Psoas muscle (tissue), 8 donors: ENCODE data around the gene BOK. TPM values are rescaled to one million over a fixed set of nuclear protein-coding genes. Genes with fewer than 3 reads are reported as not detected.

Experiments
- ATAC-seq, 4 donors: fragments of 200-7000 bp; cut with Tn5 transposase; one replicate each; pipeline ENCODE4 v1.9.1; 2020; ENCODE audit warnings: moderate library complexity in 3 of 4, mild to moderate bottlenecking in 2 of 4
- DNase-seq, 2 donors: peaks; one replicate each; pipeline ENCODE4 v3.0.0-alpha.2; 2020
- H3K27ac ChIP-seq: fragments of 200-600 bp; one replicate; pipeline ENCODE4 v1.8.0; 2022
- H3K27me3 ChIP-seq, 3 donors: fragments of 200-600 bp in 1 of 3; one replicate each; pipeline versions ENCODE4 v1.6.1 to v1.8.0; 2013 to 2022; ENCODE audit warnings: low read length in 2 of 3, mild to moderate bottlenecking in 2 of 3, moderate library complexity in 1 of 3; ENCODE audit not compliant: insufficient read depth in 3 of 3
- H3K36me3 ChIP-seq, 2 donors: fragments of 200-600 bp in 1 of 2; one replicate each; pipeline versions ENCODE4 v1.6.1 to v1.8.0; 2013 to 2022; ENCODE audit warnings: low read depth in 1 of 2, mild to moderate bottlenecking in 1 of 2, moderate library complexity in 1 of 2; ENCODE audit not compliant: insufficient read depth in 1 of 2
- H3K4me1 ChIP-seq: fragments of 200-600 bp; one replicate; pipeline ENCODE4 v1.8.0; 2022
- H3K4me3 ChIP-seq: fragments of 200-600 bp; one replicate; pipeline ENCODE4 v1.8.0; 2022; ENCODE audit warnings: mild to moderate bottlenecking
- H3K9me3 ChIP-seq: fragments of 200-600 bp; one replicate; pipeline ENCODE4 v1.8.0; 2022
- WGBS, 3 donors: extraction: QIAGEN DNeasy Blood & Tissue Kit; methylation state at CpG; one replicate each; pipeline versions ENCODE4 v1.1.6 to v1.1.7; 2013; 5-methylcytosine and 5-hydroxymethylcytosine counted together
- intact Hi-C, 2 donors: fragments of 100-400 bp; cut with DNase I; formaldehyde crosslinking; loops; one replicate each; pipeline versions ENCODE4 v1.11.0 to v1.14.2; 2022
- polyA plus RNA-seq, 3 donors: library from polyadenylated mRNA; stranded (reverse); fragments of 200-250 nt; gene quantifications; one replicate each; pipeline ENCODE4 v1.2.3, GENCODE V29; 2013
- total RNA-seq, 4 donors: library from RNA; stranded (reverse); fragmentation: NEBNext Ultra II Directional in 2 of 4; extraction: Animal tissue kit (Norgen Biotek cat#: 25700) in 2 of 4; gene quantifications; one replicate each; pipeline versions ENCODE4 v1.2.1 to v1.2.4, GENCODE V29; 2021 to 2023
- TF ChIP-seq, protein P1 (sequence below): fragments of 200-600 bp; IDR thresholded peaks from one replicate; pipeline ENCODE4 v1.8.0; 2022; ENCODE audit warnings: antibody characterized with exemption
- donor health status: healthy with polysubstance abuse.
- donor health status: DM: no; HTN: no; CAD: no; lungs with moderate emphysema.
- donor health status: Bipolar disorder and iron deficiency.
- donor health status: healthy.
- donor health status: DM: yes; HTN: yes; CAD: no.
- donor health status: DM: no; HTN: no; CAD: no.
- donor health status: DM: no; HTN: no; CAD: no.
- donor health status: DM: yes; HTN: yes; CAD: no.

Gene BOK
- total and polyA plus RNA-seq, 7 donors, result 1.3 to 12.8 (median 3.6) TPM

DNA sequence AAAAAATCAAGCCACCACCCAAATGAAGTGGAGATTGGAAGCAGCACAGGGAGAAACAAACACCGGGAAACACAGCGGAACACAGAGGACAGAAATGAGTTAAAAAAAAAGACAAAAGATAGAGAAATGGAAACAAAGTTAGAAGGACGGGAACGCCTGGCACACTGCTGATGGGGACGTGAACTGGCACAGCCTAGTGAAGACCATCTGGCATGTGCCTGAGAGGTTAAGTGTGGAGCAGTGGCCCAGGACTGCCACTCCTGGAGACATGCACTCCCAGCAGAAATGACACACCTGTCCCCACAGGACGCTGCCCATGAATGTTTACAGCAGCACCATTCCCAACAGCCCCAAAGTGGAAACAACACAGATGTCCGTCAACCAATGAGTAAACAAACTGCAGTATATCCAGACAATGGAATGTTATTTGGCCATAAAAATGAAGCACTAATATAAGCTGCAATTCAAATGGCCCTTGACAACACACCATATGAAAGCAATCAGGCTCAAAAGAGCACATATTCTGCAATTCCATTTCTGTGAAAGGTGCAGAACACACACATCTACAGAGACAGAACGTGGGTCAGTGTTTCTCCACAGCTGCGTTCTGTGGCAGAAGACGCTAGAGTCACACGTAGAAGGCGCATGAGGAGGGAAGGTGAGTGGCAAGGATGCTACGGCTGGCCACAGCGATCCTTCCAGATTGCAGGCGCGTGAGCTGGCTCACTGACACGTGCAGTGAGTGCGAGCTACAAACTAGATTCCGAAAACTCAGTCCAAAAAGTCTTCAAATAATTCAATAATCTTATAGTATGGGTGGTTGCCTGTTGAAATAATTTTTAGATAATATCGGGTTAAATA, 53.8 kb downstream of the BOK start:
- Histone ChIP-seq H3K27me3 (no peaks in the 10 kb centered on the region), H3K4me3 (no peak overlapping the region), H3K36me3 (peaks cover 0 to 9% of the 10 kb centered on the region in 2 donors), H3K9me3 (no peaks in the 10 kb centered on the region), H3K27ac (peak overlapping the region; percentile 28), H3K4me1 (peaks cover 40% of the 10 kb centered on the region)
- intact Hi-C loops, result loop anchor here in 1 of 2 donors (5.0 kb wide), 2 partner anchors 105 to 245 kb away; partner anchors contain the start of gene STK25
- 57 to 70% (median 58%) methylated on average over 20 of the region's 20 CpGs for WGBS, 3 donors
- TF ChIP-seq, protein P1, sequence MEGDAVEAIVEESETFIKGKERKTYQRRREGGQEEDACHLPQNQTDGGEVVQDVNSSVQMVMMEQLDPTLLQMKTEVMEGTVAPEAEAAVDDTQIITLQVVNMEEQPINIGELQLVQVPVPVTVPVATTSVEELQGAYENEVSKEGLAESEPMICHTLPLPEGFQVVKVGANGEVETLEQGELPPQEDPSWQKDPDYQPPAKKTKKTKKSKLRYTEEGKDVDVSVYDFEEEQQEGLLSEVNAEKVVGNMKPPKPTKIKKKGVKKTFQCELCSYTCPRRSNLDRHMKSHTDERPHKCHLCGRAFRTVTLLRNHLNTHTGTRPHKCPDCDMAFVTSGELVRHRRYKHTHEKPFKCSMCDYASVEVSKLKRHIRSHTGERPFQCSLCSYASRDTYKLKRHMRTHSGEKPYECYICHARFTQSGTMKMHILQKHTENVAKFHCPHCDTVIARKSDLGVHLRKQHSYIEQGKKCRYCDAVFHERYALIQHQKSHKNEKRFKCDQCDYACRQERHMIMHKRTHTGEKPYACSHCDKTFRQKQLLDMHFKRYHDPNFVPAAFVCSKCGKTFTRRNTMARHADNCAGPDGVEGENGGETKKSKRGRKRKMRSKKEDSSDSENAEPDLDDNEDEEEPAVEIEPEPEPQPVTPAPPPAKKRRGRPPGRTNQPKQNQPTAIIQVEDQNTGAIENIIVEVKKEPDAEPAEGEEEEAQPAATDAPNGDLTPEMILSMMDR, result no peak
- DNase-seq (no peak), ATAC-seq (no peak)

DNA sequence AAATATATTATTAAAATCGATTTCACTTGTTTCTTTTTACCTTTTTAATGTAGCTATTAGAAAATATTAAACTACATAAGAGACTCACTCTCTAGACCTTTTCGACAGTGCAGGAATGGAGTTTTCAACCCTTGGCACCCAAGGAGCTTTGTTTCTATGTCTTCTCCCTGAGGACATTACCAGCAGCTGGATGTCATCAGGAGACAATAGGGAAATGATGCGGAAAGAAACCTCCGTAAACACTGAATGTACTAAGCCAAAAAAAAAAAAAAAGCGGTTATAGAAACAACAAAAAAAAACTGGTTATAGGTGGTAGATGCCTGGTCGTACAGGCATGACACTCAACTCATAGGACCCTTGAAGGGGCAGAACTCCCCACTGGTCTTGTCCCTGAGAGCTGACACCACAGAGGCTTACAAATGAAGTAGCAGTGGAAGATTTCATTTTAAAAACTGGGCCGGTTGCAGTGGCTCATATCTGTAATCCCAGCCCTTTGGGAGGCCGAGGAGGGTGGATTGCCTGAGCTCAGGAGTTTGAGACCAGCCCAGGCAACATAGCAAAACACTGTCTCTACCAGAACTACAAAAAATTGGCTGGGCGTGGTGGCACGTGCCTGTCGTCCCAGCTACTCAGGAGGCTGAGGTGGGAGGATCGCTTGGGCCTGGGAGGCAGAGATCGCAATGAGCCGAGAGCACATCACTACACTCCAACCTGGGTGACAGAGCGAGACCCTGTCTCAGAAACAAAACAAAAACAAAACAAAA, 54.7 kb downstream of the BOK start:
- Histone ChIP-seq H3K4me3 (no peak overlapping the region), H3K4me1 (peaks cover 48% of the 10 kb centered on the region), H3K36me3 (peaks cover 0 to 9% of the 10 kb centered on the region in 2 donors), H3K9me3 (no peaks in the 10 kb centered on the region), H3K27me3 (no peaks in the 10 kb centered on the region), H3K27ac (peak overlapping the region; percentile 28)
- intact Hi-C loops, result loop anchor here in 1 of 2 donors (5.0 kb wide), 2 partner anchors 106 to 246 kb away; partner anchors contain the start of gene STK25
- ATAC-seq (no peak), DNase-seq (no peak)
- 61 to 65% (median 64%) methylated on average over 15 of the region's 15 CpGs for WGBS, 3 donors
- TF ChIP-seq, protein P1, result no peak

DNA sequence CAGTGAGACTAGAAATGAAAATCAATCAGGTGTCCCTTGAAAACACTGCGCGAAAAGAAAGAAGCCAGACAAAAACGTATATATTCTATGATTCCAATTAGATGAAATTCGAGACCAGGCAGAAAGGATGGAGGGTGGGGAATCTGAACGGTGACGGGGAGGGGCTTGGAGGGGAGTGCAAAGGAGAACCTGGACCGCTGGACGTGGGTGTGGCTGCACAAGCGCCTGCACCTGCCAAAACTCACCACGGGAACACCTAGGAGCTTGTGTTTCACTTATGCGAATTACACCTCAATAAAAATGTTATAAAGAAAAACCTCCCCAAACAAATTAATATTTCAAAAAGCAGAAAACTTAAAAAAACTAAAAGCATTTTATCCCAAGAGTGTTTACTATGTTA, 56.5 kb downstream of the BOK start:
- Histone ChIP-seq H3K27me3 (no peaks in the 10 kb centered on the region), H3K4me1 (peaks cover 39% of the 10 kb centered on the region), H3K27ac (no peak overlapping the region), H3K9me3 (no peaks in the 10 kb centered on the region), H3K36me3 (peaks cover 0 to 5% of the 10 kb centered on the region in 2 donors), H3K4me3 (no peak overlapping the region)
- 74 to 86% (median 80%) methylated on average over 11 of the region's 11 CpGs for WGBS, 3 donors
- DNase-seq (no peak), ATAC-seq (no peak)
- TF ChIP-seq, protein P1, result no peak
- intact Hi-C loops, result no loop called here

DNA sequence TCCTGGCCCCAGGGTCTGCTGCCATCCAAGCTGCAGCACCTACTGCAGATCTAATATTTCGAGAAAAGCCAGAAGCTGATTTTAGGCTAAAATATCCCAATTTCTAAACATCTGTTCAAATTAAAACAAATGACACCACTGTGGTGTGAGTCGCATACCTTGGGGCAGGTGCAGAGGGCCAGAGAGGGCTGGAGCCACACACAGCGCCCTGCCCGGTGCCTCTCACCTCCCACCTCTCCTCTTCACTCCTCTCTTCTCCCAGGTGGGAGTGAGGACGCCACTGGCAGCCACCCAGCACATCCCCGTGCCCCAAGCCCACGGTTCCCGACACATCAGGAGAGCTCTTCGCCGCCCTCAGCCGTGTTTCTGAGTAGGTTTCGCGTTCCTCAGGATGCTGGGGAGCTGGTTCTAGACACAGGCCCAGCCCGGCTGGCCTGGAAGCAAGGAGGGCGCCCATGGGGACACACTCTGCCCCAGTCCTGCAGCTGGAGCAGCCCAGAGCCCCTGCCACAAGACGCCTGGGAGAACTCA, 57.0 kb downstream of the BOK start:
- H3K27ac ChIP-seq, result no peak overlapping the region
- H3K9me3 ChIP-seq, result no peaks in the 10 kb centered on the region
- H3K4me1 ChIP-seq, result peaks cover 39% of the 10 kb centered on the region
- TF ChIP-seq, protein P1, result no peak
- DNase-seq (no peak), ATAC-seq (no peak)
- 86 to 91% (median 90%) methylated on average over 16 of the region's 16 CpGs for WGBS, 3 donors
- H3K4me3 ChIP-seq, result no peak overlapping the region
- H3K27me3 ChIP-seq, result no peaks in the 10 kb centered on the region
- peaks cover 0 to 5% of the 10 kb centered on the region in 2 donors for H3K36me3 ChIP-seq
- intact Hi-C loops, result no loop called here
